Measurements from ENCODE around the gene AIRE.

The AIRE gene

DNA sequence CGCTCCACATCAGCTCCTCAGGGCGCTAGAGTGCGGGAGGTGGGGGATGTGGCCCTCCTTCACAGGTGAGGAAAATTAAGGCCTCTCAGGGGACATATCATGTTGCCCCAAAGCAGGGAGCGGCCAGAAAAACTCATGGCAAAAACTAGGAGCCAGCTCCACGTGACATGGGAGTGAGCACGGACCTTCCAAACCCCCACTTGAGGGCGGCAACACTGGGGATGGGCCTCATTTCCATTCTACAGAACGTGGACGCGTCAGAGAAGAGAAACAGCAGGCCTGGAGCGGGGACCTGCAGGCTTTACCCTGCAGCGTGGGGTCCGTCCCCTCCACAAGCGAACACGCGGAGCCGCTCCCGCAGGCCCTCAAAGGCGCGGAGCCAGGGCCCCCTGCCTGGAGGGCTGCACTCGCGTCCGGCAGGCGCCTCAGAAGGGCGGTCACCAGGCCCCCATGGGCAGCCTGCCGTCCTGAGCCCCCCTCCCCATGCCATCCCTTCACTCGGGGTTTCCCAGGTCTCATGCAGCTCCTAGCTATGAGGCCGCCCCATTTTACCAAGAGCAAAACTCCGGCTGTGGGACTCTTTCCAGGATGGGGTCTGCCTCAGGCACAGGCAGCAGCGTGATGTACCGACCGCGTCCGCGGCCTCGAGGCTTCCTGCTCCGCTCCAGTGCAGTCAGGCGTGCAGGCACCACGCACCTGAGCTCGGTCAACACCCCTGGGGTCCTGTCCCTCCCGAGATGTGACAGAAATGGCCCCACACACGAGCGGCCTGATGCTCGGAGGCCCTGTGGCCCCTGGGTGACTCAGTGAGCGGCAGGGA is 48.0 kb downstream of the AIRE start:
- peaks cover 0 to 6% (median 6%) of the 10 kb centered on the region in 4 experiments for H3K4me1 ChIP-seq (ENCODE audit: control extremely low read depth in 1 of 4, control insufficient read depth in 4 of 4, insufficient read depth in 4 of 4, low read length in 3 of 4)
- POLR2A ChIA-PET = interaction anchor here (0.9 kb wide), 1 partner anchor 110 kb away, joined by 3 read pairs; no protein-coding TSS in a partner anchor
- 96% methylated on average over 45 of the region's 45 CpGs for WGBS (ENCODE audit: insufficient coverage)
- DNase-seq = no peak
- H3K4me3 ChIP-seq (ENCODE audit: control insufficient read depth in 1 of 7, extremely low read depth in 1 of 7, insufficient read depth in 4 of 7, low read depth in 2 of 7, low read length in 6 of 7) = no peak overlapping the region
- H3K27ac ChIP-seq (ENCODE audit: insufficient read depth in 1 of 2, low read depth in 1 of 2, low read length in 2 of 2, poor library complexity in 1 of 2, severe bottlenecking in 2 of 2) = no peak overlapping the region
- peaks cover 0 to 25% (median 10%) of the 10 kb centered on the region in 4 experiments for H3K36me3 ChIP-seq (ENCODE audit: control insufficient read depth in 4 of 4, insufficient read depth in 4 of 4, low read length in 3 of 4)
- CTCF ChIA-PET = interaction anchor here (1.1 kb wide), 1 partner anchor 9 kb away, joined by 3 read pairs; no protein-coding TSS in a partner anchor
- no peaks in the 10 kb centered on the region for H3K9me3 ChIP-seq (ENCODE audit: control extremely low read depth in 1 of 5, control insufficient read depth in 4 of 5, insufficient read depth in 2 of 5, low read depth in 1 of 5, low read length in 4 of 5)
- no peaks in the 10 kb centered on the region for H3K27me3 ChIP-seq (replicated peaks in 2 of 5; ENCODE audit: control insufficient read depth in 4 of 5, insufficient read depth in 5 of 5, low read length in 4 of 5)

DNA sequence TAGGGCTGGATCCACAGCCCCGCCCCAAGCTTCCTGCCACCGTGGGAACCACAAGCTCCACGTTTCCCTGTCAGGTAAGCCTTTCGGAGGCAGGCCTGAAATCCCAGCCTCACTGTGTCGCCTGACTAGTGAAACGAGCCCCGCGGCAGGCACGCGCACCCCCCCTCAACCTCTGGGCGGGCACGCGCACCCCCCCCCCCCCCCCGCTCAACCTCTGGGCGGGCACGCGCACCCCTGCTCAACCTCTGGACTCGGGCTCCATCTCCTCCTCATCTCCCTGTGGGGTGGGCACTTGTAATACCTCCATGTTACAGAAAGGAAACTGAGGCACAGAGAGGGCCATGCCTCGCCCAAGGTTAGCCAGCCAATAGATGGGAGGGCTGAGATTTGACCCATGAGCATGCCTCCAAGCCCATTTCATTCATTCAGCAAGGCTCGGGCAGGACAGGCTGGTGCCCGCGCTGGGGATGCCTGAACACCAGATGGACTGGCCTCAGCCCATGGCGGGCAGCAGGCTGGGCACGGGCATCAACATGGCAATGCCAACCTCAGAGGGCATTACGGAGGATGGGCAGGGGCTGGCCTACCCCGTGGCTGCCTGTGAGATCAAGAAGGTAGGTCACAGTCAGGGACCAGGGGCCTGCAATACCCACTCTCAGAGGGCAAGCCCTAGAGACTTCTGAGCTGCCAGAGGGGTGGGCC is 48.8 kb downstream of the AIRE start:
- H3K27me3 ChIP-seq (replicated peaks in 2 of 5; ENCODE audit: control insufficient read depth in 4 of 5, insufficient read depth in 5 of 5, low read length in 4 of 5) = no peaks in the 10 kb centered on the region
- peaks cover 0 to 18% (median 9%) of the 10 kb centered on the region in 4 experiments for H3K36me3 ChIP-seq (ENCODE audit: control insufficient read depth in 4 of 4, insufficient read depth in 4 of 4, low read length in 3 of 4)
- no peak overlapping the region for H3K4me3 ChIP-seq (ENCODE audit: control insufficient read depth in 1 of 7, extremely low read depth in 1 of 7, insufficient read depth in 4 of 7, low read depth in 2 of 7, low read length in 6 of 7)
- WGBS (ENCODE audit: insufficient coverage) = 92% methylated on average over 12 of the region's 26 CpGs
- DNase-seq = no peak
- H3K9me3 ChIP-seq (ENCODE audit: control extremely low read depth in 1 of 5, control insufficient read depth in 4 of 5, insufficient read depth in 2 of 5, low read depth in 1 of 5, low read length in 4 of 5) = no peaks in the 10 kb centered on the region
- no peak overlapping the region for H3K27ac ChIP-seq (ENCODE audit: insufficient read depth in 1 of 2, low read depth in 1 of 2, low read length in 2 of 2, poor library complexity in 1 of 2, severe bottlenecking in 2 of 2)
- POLR2A ChIA-PET = no interaction called here
- H3K4me1 ChIP-seq (ENCODE audit: control extremely low read depth in 1 of 4, control insufficient read depth in 4 of 4, insufficient read depth in 4 of 4, low read length in 3 of 4) = peaks cover 0 to 7% (median 6%) of the 10 kb centered on the region in 4 experiments
- CTCF ChIA-PET = no interaction called here

DNA sequence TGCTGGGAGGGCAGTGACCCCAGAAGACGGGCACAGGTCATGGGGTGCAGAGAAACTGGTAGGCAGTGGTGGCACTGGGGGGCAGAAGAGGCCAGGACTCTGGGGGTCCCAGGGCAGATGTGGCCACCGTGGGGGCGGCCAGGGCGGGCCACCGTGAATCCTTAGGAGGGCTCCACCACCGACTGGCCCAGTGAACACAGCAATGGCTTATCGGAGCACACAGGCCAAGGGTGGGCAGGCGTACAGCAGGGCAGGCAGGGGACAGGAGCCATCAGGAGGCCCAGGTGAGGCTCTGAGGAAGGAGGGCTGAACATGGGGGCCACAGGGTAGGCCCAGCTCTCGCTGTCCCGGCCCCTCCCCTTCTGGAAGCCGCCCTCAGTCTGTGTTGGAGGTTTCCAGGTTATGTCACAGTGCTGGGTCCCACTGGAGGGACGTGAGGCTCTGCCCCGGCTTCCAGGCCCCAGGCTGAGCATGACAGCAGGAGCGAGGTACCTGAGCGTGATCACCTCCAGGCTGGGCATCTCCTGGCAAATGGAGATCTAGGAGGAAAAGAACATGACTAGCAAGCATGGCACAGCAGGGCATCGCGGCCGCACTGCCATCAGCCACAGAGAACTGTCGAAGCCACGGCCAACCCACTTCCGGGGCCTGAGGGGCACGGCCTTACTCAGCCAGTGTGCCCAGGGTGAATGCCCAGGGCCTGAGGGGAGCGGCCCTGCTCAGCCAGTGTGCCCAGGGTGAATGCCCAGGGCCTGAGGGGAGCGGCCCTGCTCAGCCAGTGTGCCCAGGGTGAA is 49.8 kb downstream of the AIRE start:
- Histone ChIP-seq H3K4me3 (ENCODE audit: control insufficient read depth in 1 of 7, extremely low read depth in 1 of 7, insufficient read depth in 4 of 7, low read depth in 2 of 7, low read length in 6 of 7) (no peak overlapping the region), H3K9me3 (ENCODE audit: control extremely low read depth in 1 of 5, control insufficient read depth in 4 of 5, insufficient read depth in 2 of 5, low read depth in 1 of 5, low read length in 4 of 5) (no peaks in the 10 kb centered on the region), H3K36me3 (ENCODE audit: control insufficient read depth in 4 of 4, insufficient read depth in 4 of 4, low read length in 3 of 4) (peaks cover 0 to 17% (median 8%) of the 10 kb centered on the region in 4 experiments), H3K27me3 (replicated peaks in 2 of 5; ENCODE audit: control insufficient read depth in 4 of 5, insufficient read depth in 5 of 5, low read length in 4 of 5) (no peaks in the 10 kb centered on the region), H3K27ac (ENCODE audit: insufficient read depth in 1 of 2, low read depth in 1 of 2, low read length in 2 of 2, poor library complexity in 1 of 2, severe bottlenecking in 2 of 2) (no peak overlapping the region), H3K4me1 (ENCODE audit: control extremely low read depth in 1 of 4, control insufficient read depth in 4 of 4, insufficient read depth in 4 of 4, low read length in 3 of 4) (peaks cover 9 to 17% (median 16%) of the 10 kb centered on the region in 4 experiments)
- no peak for DNase-seq
- ChIA-PET POLR2A (no interaction called here), CTCF (no interaction called here)
- 94% methylated on average over 18 of the region's 24 CpGs for WGBS (ENCODE audit: insufficient coverage)

DNA sequence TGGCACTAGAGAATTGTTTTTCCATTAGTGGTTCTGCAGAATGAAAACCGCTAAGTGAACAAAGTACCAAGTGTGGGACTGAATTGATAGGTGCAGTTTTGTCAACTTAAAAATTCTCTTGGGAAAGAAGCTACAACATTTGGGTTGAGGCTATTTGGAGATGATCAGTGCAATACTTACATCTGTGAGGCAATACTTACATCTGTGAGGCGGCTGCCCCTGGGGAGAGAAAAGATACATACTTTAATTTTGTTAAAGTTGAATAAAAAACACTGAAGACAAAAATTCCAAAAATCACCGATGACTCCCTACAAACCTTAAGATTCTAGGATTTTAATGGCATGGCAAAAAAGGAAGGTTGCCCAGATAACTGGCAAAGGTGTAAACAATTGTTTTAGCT is 51.8 kb downstream of the AIRE start:
- CTCF ChIA-PET = interaction anchor here (1.5 kb wide), 1 partner anchor 40 kb away, joined by 4 read pairs; no protein-coding TSS in a partner anchor
- no peak for DNase-seq
- Histone ChIP-seq H3K27me3 (replicated peaks in 2 of 5; ENCODE audit: control insufficient read depth in 4 of 5, insufficient read depth in 5 of 5, low read length in 4 of 5) (no peaks in the 10 kb centered on the region), H3K27ac (ENCODE audit: insufficient read depth in 1 of 2, low read depth in 1 of 2, low read length in 2 of 2, poor library complexity in 1 of 2, severe bottlenecking in 2 of 2) (no peak overlapping the region), H3K36me3 (ENCODE audit: control insufficient read depth in 4 of 4, insufficient read depth in 4 of 4, low read length in 3 of 4) (peaks cover 0 to 15% (median 6%) of the 10 kb centered on the region in 4 experiments), H3K9me3 (ENCODE audit: control extremely low read depth in 1 of 5, control insufficient read depth in 4 of 5, insufficient read depth in 2 of 5, low read depth in 1 of 5, low read length in 4 of 5) (no peaks in the 10 kb centered on the region), H3K4me3 (ENCODE audit: control insufficient read depth in 1 of 7, extremely low read depth in 1 of 7, insufficient read depth in 4 of 7, low read depth in 2 of 7, low read length in 6 of 7) (no peak overlapping the region), H3K4me1 (ENCODE audit: control extremely low read depth in 1 of 4, control insufficient read depth in 4 of 4, insufficient read depth in 4 of 4, low read length in 3 of 4) (peaks cover 9 to 22% (median 20%) of the 10 kb centered on the region in 4 experiments)
- POLR2A ChIA-PET = no interaction called here
- 100% methylated on average over 1 of the region's 3 CpGs for WGBS (ENCODE audit: insufficient coverage)

GRCh38 chr21:44337941-44338895 is 52.5 kb downstream of the AIRE start:
- DNase-seq = peak; percentile 28 to 44 (median 43)
- H3K36me3 ChIP-seq (ENCODE audit: control insufficient read depth in 4 of 4, insufficient read depth in 4 of 4, low read length in 3 of 4) = peaks cover 0 to 13% (median 6%) of the 10 kb centered on the region in 4 experiments
- ChIA-PET CTCF (interaction anchor here (0.8 to 4.4 kb wide), 3 partner anchors 9 to 140 kb away, joined by 3 to 12 read pairs (median 3); no protein-coding TSS in a partner anchor), POLR2A (no interaction called here)
- H3K27me3 ChIP-seq (replicated peaks in 2 of 5; ENCODE audit: control insufficient read depth in 4 of 5, insufficient read depth in 5 of 5, low read length in 4 of 5) = no peaks in the 10 kb centered on the region
- peak overlapping the region in 1 of 2 experiments; percentile 58 for H3K27ac ChIP-seq (ENCODE audit: insufficient read depth in 1 of 2, low read depth in 1 of 2, low read length in 2 of 2, poor library complexity in 1 of 2, severe bottlenecking in 2 of 2)
- H3K4me1 ChIP-seq (ENCODE audit: control extremely low read depth in 1 of 4, control insufficient read depth in 4 of 4, insufficient read depth in 4 of 4, low read length in 3 of 4) = peaks cover 9 to 28% (median 20%) of the 10 kb centered on the region in 4 experiments
- H3K9me3 ChIP-seq (ENCODE audit: control extremely low read depth in 1 of 5, control insufficient read depth in 4 of 5, insufficient read depth in 2 of 5, low read depth in 1 of 5, low read length in 4 of 5) = no peaks in the 10 kb centered on the region
- WGBS (ENCODE audit: insufficient coverage) = 42% methylated on average over 9 of the region's 47 CpGs
- H3K4me3 ChIP-seq (ENCODE audit: control insufficient read depth in 1 of 7, extremely low read depth in 1 of 7, insufficient read depth in 4 of 7, low read depth in 2 of 7, low read length in 6 of 7) = peak overlapping the region in 4 of 7 experiments; percentile 10 to 68 (median 54)

Measured in common myeloid progenitor, CD34-positive (primary cell).